Fibroblast of skin of abdomen (primary cell): Measurements from ENCODE around the gene TFAP2A. TPM values are rescaled to one million over a fixed set of nuclear protein-coding genes. Genes with fewer than 3 reads are reported as not detected.

Experiments
- DNase-seq: peaks from one replicate; pipeline ENCODE4 v3.0.0-alpha.2; 2013
- polyA plus RNA-seq, 2 experiments: library from polyadenylated mRNA; unstranded; fragments of 120-200 nt; gene quantifications; one replicate each; pipeline ENCODE4 v1.2.1, GENCODE V29; 2013; ENCODE audit not compliant: insufficient read length in 2 of 2

Gene TFAP2A
- 0.24 TPM for polyA plus RNA-seq (2013, experiment 1 of 2; ENCODE audit: insufficient read length)
- 0.25 TPM for polyA plus RNA-seq (2013, experiment 2 of 2; ENCODE audit: insufficient read length)

GRCh38 chr6:10414756-10415616, at the start of gene TFAP2A:
Gene TFAP2A (minus strand): TSS chr6:10415074. CDS start chr6:10414991, 83 bp downstream.
- peak; percentile 18 for DNase-seq

- DNase-seq, result no peak
Measured at GRCh38 chr6:10463491-10464481, 48.9 kb upstream of the TFAP2A start.

- DNase-seq, result no peak
Measured at GRCh38 chr6:10463040-10463439, 48.2 kb upstream of the TFAP2A start.

- no peak for DNase-seq
Measured at GRCh38 chr6:10461850-10462249, 47.0 kb upstream of the TFAP2A start.

- DNase-seq, result no peak
Measured at GRCh38 chr6:10460096-10460495, 45.2 kb upstream of the TFAP2A start.

- DNase-seq, result no peak
Measured at GRCh38 chr6:10458287-10458686, 43.4 kb upstream of the TFAP2A start.

- DNase-seq, result no peak
Measured at GRCh38 chr6:10453596-10453995, 38.7 kb upstream of the TFAP2A start.

- DNase-seq, result peak; percentile 8
Measured at GRCh38 chr6:10451828-10452509, 37.1 kb upstream of the TFAP2A start.

- DNase-seq, result no peak
Measured at GRCh38 chr6:10451394-10451793, 36.5 kb upstream of the TFAP2A start.

- DNase-seq, result no peak
Measured at GRCh38 chr6:10449751-10450150, 34.9 kb upstream of the TFAP2A start.

GRCh38 chr6:10448096-10448495, 33.2 kb upstream of the TFAP2A start:
- no peak for DNase-seq

GRCh38 chr6:10446548-10446947, 31.7 kb upstream of the TFAP2A start:
- no peak for DNase-seq

- no peak for DNase-seq
Measured at GRCh38 chr6:10441655-10442009, 26.8 kb upstream of the TFAP2A start.

- DNase-seq, result peak; percentile 87
Measured at GRCh38 chr6:10441004-10441654, 26.3 kb upstream of the TFAP2A start.

GRCh38 chr6:10437891-10438290, 23.0 kb upstream of the TFAP2A start:
- no peak for DNase-seq

- no peak for DNase-seq
Measured at GRCh38 chr6:10434235-10434634, 19.4 kb upstream of the TFAP2A start.

- DNase-seq, result no peak
Measured at GRCh38 chr6:10433322-10433721, 18.4 kb upstream of the TFAP2A start.

GRCh38 chr6:10431423-10432164, 16.7 kb upstream of the TFAP2A start:
- no peak for DNase-seq

GRCh38 chr6:10429638-10430427, 15.0 kb upstream of the TFAP2A start:
- DNase-seq, result peak; percentile 32

GRCh38 chr6:10426781-10427279, 12.0 kb upstream of the TFAP2A start:
- DNase-seq, result no peak
